ENCODE results near the gene MAP3K15. TPM values are rescaled to one million over a fixed set of nuclear protein-coding genes. Genes with fewer than 3 reads are reported as not detected.
"Not testable (repeated sequence)": the region's sequence is repeated elsewhere in the genome, so short reads cannot be mapped to it uniquely, and the experiment has no call there.

Gene MAP3K15
- total RNA-seq, 2 experiments from 2014 or later, result 1.8 to 2.2 TPM

GRCh38 chrX:19479458-19479857 is 35.9 kb downstream of the MAP3K15 start:
- Mint-ChIP-seq H3K4me1 (ENCODE audit: low read depth) (peaks cover 1% of the 10 kb centered on the region), H3K27ac (no peak overlapping the region), H3K36me3 (ENCODE audit: low read depth) (no peaks in the 10 kb centered on the region), H3K27me3 (no peaks in the 10 kb centered on the region), H3K4me3 (no peak overlapping the region), H3K9me3 (peaks cover 1% of the 10 kb centered on the region)
- intact Hi-C loops (cut with micrococcal nuclease), result no loop called here
- ChIA-PET POLR2A (no interaction called here), CTCF (no interaction called here)
- TF ChIP-seq CTCF (IDR thresholded peaks at IDR 0.05), result no peak
- DNase-seq (no peak), ATAC-seq (no peak)

GRCh38 chrX:19468383-19468782 is 46.9 kb downstream of the MAP3K15 start:
- intact Hi-C loops (cut with micrococcal nuclease); POLR2A ChIA-PET; H3K27me3 Mint-ChIP-seq; H3K27ac Mint-ChIP-seq; H3K9me3 Mint-ChIP-seq; DNase-seq; H3K4me1 Mint-ChIP-seq (ENCODE audit: low read depth); CTCF ChIA-PET; ATAC-seq; H3K36me3 Mint-ChIP-seq (ENCODE audit: low read depth); H3K4me3 Mint-ChIP-seq: not testable (repeated sequence)

- POLR2A ChIA-PET, result no interaction called here
- ATAC-seq (no peak), DNase-seq (no peak)
- no peak for TF ChIP-seq CTCF (IDR thresholded peaks at IDR 0.05)
- Mint-ChIP-seq H3K27ac (no peak overlapping the region), H3K9me3 (no peaks in the 10 kb centered on the region), H3K27me3 (peaks cover 5% of the 10 kb centered on the region), H3K4me3 (no peak overlapping the region), H3K36me3 (ENCODE audit: low read depth) (no peaks in the 10 kb centered on the region), H3K4me1 (ENCODE audit: low read depth) (no peaks in the 10 kb centered on the region)
- CTCF ChIA-PET, result no interaction called here
- intact Hi-C loops (cut with micrococcal nuclease), result no loop called here
Observed at GRCh38 chrX:19462879-19463278, 52.4 kb downstream of the MAP3K15 start.

GRCh38 chrX:19462231-19462630 is 53.1 kb downstream of the MAP3K15 start:
- ChIA-PET POLR2A (no interaction called here), CTCF (no interaction called here)
- H3K27me3 Mint-ChIP-seq, result peaks cover 5% of the 10 kb centered on the region
- no peak for ATAC-seq
- no peak overlapping the region for H3K4me3 Mint-ChIP-seq
- no peak for DNase-seq
- H3K36me3 Mint-ChIP-seq (ENCODE audit: low read depth), result no peaks in the 10 kb centered on the region
- TF ChIP-seq CTCF (IDR thresholded peaks at IDR 0.05), result no peak
- intact Hi-C loops (cut with micrococcal nuclease), result no loop called here
- no peaks in the 10 kb centered on the region for H3K9me3 Mint-ChIP-seq
- H3K4me1 Mint-ChIP-seq (ENCODE audit: low read depth), result no peaks in the 10 kb centered on the region
- no peak overlapping the region for H3K27ac Mint-ChIP-seq

GRCh38 chrX:19457662-19458061 is 57.6 kb downstream of the MAP3K15 start:
- no peak for ATAC-seq
- no peak overlapping the region for H3K27ac Mint-ChIP-seq
- DNase-seq, result no peak
- intact Hi-C loops (cut with micrococcal nuclease), result no loop called here
- H3K4me1 Mint-ChIP-seq (ENCODE audit: low read depth), result no peaks in the 10 kb centered on the region
- H3K9me3 Mint-ChIP-seq, result no peaks in the 10 kb centered on the region
- TF ChIP-seq CTCF (IDR thresholded peaks at IDR 0.05), result no peak
- ChIA-PET CTCF (no interaction called here), POLR2A (interaction anchor here (0.7 kb wide), 1 partner anchor 440 kb away, joined by 3 read pairs; no protein-coding TSS in a partner anchor)
- H3K36me3 Mint-ChIP-seq (ENCODE audit: low read depth), result no peaks in the 10 kb centered on the region
- H3K27me3 Mint-ChIP-seq, result peaks cover 2% of the 10 kb centered on the region
- H3K4me3 Mint-ChIP-seq, result no peak overlapping the region

GRCh38 chrX:19448077-19448476 is 67.2 kb downstream of the MAP3K15 start:
- Mint-ChIP-seq H3K27me3 (peaks cover 2% of the 10 kb centered on the region), H3K36me3 (ENCODE audit: low read depth) (no peaks in the 10 kb centered on the region), H3K4me3 (no peak overlapping the region), H3K4me1 (ENCODE audit: low read depth) (no peaks in the 10 kb centered on the region), H3K27ac (no peak overlapping the region), H3K9me3 (no peaks in the 10 kb centered on the region)
- no peak for TF ChIP-seq CTCF (IDR thresholded peaks at IDR 0.05)
- intact Hi-C loops (cut with micrococcal nuclease), result no loop called here
- DNase-seq (no peak), ATAC-seq (no peak)
- ChIA-PET POLR2A (no interaction called here), CTCF (no interaction called here)
